Measurements from ENCODE around the gene LIMA1.
A peak's percentile ranks its signal among the peaks of the same experiment; 100 is the strongest.
"Not testable (repeated sequence)": the region's sequence is repeated elsewhere in the genome, so short reads cannot be mapped to it uniquely, and the experiment has no call there.

LIMA1 gene

DNA sequence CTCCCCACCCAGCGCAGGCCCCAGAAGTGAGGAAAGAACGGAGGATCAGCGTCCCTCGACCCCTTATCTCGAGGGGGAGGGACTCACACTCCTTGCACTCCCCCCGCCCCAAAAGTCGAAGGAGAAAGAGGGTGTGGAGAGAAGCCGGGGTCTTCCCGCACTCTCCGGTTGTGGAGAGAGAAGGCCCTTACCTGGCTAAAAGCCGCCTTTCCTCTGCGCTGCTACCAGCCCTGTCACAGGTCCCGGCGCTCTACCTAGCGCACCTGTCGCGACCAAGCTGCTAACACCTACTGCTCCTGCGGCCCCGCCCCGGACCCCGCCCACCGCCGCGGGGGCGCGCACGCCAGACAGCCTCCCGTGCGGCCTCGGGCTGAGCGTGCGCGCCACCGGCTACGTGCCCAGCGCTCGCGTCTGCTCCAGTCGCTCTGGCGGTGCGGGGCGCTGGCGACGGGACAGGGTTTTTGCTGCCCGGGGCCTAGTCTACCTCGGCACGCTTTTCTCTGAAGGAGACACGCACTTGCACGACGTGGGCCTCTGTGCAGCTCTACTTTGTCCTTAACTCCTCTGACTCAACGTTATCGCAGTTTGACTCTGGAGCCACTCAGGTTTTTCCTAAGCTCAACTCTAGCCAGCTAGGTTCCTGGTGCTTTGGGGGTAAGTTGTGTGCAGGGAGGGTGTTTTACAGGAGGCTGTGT lies at the start of gene LIMA1:
Gene LIMA1 (minus strand): TSS at position 292 of the 695 bp plus-strand sequence. CDS start 34,769 bp downstream, outside the sequence.
- peak; percentile 96 for DNase-seq

DNA sequence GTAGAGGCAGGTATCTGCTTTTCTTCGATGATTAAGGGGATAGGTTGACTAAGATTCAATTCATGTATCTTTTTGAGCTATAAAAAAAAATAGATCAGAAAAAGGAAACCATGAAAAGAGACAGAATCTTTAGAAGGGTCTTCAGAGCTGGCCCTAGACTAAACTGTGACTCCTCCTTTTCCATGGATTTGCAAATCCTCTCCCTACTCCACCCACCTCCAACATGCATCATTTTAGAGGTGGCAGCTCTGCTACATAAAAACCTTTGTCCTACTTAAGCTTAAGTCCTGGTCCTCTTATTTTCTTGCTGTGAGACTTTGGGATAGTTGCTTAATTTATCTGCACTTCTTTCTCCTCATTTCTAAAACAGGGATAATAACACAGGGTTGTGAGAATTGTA lies 48.4 kb upstream of the LIMA1 start:
- DNase-seq: no peak

- DNase-seq: not testable (repeated sequence)
Observed at GRCh38 chr12:50328664-50329063, 45.3 kb upstream of the LIMA1 start.

- DNase-seq: no peak
Observed at GRCh38 chr12:50326590-50327284, 43.4 kb upstream of the LIMA1 start.

GRCh38 chr12:50325890-50326391 lies 42.6 kb upstream of the LIMA1 start:
- DNase-seq: no peak

DNA sequence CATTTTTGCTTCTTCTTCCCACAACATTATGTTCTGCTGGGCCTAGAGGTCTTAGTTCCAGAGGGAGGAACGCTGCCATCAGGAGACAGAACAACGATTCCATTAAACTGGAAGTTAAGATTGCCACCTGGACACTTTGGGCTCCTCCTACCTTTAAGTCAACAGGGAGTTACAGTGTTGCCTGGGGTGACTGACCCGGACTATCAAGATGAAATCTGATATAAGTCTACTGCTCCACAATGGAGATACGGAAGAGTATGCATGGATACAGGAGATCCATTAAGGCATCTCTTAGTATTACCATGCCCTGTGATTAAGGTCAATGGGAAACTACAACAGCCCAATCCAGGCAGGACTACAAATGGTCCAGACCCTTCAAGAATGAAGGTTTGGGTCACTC lies 41.5 kb upstream of the LIMA1 start:
- DNase-seq: not testable (repeated sequence)

- not testable (repeated sequence) for DNase-seq
Observed at GRCh38 chr12:50324077-50324476, 40.8 kb upstream of the LIMA1 start.

- no peak for DNase-seq
Observed at GRCh38 chr12:50322206-50322605, 38.9 kb upstream of the LIMA1 start.

DNA sequence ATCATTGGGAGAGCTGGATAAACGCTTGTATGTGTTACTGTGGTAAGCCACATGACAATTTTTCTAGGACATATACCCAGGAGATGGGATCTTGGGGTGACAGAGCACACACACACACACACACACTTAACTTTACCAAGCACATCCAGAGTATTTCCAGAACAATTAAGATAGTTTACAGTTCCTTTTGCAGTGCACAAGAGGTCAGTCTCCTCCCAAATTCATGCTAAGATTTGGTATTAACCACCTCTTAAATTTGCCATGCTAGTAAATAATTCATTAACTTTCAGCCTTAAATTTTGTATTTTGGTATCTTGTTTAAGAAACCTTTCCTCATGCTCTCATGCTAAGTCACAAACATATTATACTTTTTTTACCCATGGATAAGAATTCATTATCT lies 33.9 kb upstream of the LIMA1 start:
- no peak for DNase-seq

GRCh38 chr12:50315803-50316202 lies 32.5 kb upstream of the LIMA1 start:
- no peak for DNase-seq

- no peak for DNase-seq
Observed at GRCh38 chr12:50314636-50315312, 31.5 kb upstream of the LIMA1 start.

DNA sequence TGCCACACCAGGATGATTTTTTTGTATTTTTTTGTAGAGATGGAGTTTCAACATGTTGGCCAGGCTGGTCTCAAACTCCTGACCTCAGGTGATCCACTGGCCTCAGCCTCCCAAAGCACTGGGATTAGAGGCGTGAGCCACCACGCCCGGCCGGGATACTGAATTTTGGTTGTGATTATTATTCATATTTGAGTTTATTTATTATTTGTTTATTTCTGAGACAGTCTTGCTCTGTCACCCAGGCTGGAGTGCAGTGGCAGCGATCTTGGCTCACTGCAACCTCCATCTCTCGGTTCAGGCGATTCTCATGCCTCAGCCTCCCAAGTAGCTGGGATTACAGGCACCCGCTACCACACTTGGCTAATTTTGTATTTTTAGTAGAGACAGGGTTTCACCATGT lies 30.7 kb upstream of the LIMA1 start:
- not testable (repeated sequence) for DNase-seq

DNA sequence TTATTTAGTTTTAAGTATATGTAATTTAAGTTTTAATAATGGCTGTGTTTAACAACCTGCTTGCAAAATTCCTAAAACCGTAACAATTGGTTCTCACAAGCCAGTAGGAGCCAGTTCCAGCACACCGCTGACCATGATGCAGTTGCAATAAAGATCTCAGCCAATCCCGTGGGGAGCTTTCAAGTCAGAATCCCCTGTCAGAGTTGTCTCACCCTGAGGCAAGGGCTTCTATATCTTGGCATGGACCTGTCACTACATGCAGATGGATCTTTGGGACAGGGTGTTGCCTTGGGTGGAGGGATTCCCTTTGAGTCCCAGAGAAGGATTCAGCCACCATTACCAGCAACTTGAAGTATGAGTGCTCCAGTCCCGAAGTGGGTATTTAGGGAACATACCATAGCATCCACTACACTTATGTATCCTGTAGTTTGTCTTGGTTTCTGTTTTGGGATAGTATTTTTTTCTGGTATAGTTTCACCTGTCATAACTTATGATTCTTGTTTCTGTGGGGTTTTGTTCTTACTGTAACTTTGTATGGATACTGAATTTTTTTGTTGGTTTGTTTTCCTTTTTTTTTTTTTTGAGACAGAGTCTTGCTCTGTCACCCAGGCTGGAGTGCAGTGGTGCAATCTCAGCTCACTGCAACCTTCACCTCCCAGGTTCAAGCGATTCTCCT lies 30.1 kb upstream of the LIMA1 start:
- no peak for DNase-seq

DNA sequence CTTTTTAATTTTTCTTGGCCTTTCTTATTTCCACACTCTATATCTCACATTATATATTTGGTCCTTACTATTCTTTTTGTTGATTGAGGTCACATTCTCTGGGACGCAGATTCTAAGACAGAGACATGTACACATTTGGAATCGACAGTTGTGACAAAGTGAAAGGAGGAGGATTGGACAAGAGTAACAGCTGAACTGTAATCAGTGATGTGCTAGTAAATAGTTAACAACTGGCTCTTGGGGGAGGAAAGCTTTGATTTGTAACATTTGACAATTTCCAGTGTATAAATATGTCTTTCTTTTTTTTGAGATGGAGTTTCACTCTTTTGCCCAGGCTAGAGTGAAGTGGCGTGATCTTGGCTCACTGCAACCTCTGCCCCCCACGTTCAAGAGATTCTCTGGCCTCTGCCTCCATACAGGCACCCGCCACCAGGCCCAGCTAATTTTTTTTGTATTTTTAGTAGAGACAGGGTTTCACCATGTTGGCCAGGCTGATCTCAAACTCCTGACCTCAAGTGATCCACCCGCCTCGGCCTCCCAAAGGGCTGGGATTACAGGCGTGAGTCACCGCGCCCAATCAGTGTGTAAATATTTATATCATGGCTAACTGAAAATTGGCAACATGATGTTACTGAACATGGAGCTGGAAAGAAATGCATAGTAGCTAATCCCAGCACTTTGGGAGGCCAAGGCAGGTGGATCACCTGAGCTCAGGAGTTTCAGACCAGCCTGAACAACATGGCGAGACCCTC lies 28.7 kb upstream of the LIMA1 start:
- not testable (repeated sequence) for DNase-seq

DNA sequence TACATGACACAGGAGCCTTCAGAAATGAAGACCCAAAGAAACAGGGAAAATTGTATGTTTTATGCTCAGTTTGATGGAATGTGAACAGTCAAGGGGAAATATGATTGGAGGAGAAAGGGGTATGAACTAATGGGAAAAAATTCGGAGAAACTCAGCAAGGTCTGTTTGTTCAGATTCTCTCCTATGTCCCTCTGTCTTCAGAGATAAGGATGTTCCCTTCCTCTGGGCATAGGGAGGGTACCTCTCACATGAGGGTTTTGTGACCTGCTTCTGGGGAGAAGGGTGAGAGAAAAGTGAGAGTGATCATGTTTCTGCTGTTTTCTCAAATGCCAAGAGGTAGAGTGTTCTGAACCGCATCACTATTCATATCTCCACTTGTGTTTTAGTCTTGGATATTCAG lies 26.6 kb upstream of the LIMA1 start:
- no peak for DNase-seq

GRCh38 chr12:50302686-50303085 lies 19.4 kb upstream of the LIMA1 start:
- DNase-seq: no peak

GRCh38 chr12:50297996-50298395 lies 14.7 kb upstream of the LIMA1 start:
- DNase-seq: no peak

DNA sequence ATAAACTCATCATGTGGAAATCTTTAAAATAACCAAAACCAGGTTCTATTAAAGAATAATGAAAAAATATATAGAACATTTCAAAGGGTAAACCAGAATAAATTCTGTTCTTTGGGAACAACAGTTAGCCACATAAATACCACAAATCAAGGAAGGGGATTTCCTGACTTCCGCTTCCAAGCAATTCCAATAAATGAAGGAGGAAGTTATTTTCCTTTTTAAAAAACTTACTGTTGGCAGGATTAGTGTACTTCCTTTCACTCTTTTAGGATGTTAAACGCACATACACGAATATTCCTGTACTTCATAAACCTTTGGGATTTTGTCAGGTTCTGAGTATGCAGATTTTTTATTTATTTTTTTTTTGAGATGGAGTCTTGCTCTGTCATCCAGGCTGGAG lies 13.7 kb upstream of the LIMA1 start:
- no peak for DNase-seq

DNA sequence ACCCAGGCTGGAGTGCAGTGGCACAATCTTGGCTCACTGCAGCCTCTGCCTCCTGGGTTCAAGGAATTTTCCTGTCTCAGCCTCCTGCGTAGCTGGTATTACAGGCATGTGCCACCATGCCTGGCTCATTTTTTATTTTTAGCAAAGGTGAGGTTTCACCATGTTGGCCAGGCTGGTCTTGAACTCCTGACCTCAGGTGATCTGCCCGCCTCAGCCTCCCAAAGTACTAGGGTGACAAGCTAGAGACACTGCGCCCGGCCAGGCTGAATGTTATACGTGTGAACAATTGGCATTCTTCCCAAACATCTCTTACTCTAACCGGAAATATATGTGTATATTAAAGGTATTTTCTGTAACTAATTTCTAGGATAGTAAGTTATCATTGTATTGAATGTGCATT lies 13.2 kb upstream of the LIMA1 start:
- DNase-seq: no peak

GRCh38 chr12:50291377-50291776 lies 8.1 kb upstream of the LIMA1 start:
- DNase-seq: no peak

- not testable (repeated sequence) for DNase-seq
Observed at GRCh38 chr12:50290692-50291091, 7.4 kb upstream of the LIMA1 start.

DNA sequence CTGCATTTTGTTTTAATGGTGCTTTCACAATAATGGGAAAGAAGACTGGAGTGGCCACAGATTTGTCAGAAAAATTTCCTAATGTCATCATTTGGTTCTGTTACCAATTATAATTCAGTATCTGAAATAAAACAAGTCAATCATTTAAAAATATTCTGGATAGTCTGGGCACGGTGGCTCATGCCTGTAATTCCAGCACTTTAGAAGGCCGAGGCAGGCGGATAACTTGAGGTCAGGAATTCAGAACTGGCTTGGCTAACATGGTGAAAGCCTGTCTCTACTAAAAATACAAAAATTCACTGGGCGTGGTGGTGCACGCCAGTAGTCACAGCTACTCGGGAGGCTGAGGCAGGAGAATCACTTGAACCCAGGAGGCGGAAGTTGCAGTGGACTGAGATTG lies 4.0 kb upstream of the LIMA1 start:
- no peak for DNase-seq

Measured in activated naive CD4-positive, alpha-beta T cell treated with anti-CD3 and anti-CD28 coated beads, Interleukin-2, amount 50 U/mL, for 16 hours (primary cell).